ENCODE results near the gene SIGLEC12.

The SIGLEC12 gene

DNA sequence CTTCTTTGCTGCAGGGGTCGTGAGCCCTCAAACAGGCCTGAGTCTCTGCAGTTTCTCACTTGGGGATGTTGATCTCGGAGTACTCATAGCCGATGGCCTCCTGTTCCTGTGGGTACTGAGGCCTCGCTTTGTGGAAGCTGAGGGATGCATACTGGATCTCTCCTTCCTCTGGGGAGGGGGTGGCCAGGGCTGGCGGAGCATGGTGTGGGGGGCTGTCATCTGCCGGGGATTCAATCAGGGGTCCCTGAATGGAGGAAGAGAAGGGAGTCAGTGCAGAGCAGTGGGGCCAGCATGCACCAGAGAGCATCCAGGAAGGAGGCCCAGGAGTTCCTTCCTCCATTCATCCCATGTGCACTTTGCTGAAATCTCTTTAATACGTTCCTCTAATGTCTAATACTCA, 10.0 kb downstream of the SIGLEC12 start:
- TF ChIP-seq, protein P1, sequence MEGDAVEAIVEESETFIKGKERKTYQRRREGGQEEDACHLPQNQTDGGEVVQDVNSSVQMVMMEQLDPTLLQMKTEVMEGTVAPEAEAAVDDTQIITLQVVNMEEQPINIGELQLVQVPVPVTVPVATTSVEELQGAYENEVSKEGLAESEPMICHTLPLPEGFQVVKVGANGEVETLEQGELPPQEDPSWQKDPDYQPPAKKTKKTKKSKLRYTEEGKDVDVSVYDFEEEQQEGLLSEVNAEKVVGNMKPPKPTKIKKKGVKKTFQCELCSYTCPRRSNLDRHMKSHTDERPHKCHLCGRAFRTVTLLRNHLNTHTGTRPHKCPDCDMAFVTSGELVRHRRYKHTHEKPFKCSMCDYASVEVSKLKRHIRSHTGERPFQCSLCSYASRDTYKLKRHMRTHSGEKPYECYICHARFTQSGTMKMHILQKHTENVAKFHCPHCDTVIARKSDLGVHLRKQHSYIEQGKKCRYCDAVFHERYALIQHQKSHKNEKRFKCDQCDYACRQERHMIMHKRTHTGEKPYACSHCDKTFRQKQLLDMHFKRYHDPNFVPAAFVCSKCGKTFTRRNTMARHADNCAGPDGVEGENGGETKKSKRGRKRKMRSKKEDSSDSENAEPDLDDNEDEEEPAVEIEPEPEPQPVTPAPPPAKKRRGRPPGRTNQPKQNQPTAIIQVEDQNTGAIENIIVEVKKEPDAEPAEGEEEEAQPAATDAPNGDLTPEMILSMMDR (IDR thresholded peaks at IDR 0.05; ENCODE audit: low read depth, low read length) = no peak
- no peak for DNase-seq (ENCODE audit: extremely low read depth, low read depth)

DNA sequence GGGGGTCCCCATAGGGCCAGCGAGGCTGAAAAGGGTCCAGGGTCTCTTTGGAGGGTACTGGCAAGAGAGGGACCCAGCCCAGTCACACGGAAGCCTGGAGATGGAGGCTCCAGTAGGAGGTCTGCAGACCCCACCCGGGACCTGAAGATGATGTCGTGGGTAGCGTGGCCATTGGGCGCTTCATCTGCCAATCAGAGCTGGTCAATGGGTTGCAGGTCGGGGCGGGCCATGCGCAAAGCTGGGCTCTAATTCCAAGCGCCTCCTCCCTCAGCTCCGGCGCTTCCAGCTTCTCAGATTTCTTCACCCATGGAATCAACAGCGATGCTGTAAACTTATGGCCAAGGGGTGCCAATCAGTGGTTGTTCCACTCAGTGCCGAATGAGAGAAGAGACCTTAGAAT, 10.9 kb downstream of the SIGLEC12 start:
- DNase-seq (ENCODE audit: extremely low read depth, low read depth) = no peak
- TF ChIP-seq, protein P1 (IDR thresholded peaks at IDR 0.05; ENCODE audit: low read depth, low read length) = no peak

DNA sequence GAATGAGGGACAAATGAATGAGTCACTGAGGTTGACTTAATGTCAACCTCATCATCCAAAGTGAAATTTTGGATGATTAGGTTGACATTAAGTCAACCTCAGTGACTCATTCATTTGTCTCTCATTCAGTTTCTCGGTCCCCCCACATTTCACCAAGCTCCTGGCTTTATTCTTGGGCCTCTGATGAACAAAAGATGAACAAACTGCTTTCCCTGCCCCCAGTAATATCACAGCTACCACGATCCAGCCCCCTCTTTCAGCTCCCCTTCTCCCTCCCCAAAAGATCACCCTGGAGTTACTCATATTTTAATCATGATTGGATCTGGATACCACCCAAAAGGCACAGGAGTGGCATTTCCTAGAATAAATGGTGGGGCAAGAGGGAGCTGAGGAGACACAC, 12.5 kb downstream of the SIGLEC12 start:
- TF ChIP-seq, protein P1 (IDR thresholded peaks at IDR 0.05; ENCODE audit: low read depth, low read length) = no peak
- DNase-seq (ENCODE audit: extremely low read depth, low read depth) = no peak

DNA sequence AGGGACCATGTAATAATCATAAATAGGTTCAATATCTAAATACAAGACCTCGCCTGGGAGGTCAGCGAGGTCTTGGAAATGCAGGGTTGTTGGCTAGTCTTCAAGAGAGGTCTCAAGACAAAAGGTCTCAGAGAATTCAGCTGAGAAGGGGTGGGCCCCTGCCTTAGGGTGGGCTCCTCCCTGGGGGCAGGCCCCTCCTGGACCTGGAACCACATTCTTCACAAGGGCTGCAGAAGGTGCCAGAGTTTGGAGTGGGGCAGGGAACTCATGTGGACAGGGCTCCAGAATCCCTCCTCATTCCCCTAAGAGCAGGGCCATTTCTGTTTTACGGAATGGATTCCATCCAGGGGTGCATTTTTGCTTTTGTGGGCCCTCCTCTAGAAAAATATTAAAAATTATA, 13.1 kb downstream of the SIGLEC12 start:
- DNase-seq (ENCODE audit: extremely low read depth, low read depth) = no peak

DNA sequence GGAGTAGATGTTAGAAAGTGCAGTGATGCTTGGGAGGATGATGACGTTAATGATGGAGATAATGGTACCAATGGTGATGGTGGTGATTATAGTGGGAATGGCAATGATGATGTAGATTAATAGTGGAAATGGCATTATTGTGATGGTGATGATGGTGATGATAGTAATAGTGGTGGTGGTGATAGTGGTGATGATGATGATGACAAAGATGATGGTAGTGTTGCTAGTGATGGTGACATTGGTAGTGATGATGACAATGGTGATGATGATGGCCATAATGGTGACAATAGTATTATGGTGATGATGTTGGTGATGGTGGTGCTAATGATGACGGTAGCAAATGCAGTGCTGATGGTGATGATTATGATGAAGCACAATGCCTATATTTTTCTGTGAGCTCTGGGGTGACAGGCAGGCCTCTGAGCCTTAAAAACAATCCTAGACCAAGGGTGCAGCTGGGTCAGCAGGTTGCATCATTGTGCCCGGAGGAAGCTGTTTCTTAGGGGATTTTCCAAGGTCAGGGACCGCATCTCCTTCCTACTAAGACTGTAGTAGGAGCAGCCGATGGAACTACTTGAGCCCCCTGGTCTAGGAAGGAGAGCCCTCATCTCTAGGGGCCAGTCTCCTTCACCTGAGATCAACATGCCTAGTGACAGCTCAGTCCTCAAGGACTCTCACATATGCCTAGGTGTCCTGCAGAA, 15.5 kb downstream of the SIGLEC12 start:
- DNase-seq (ENCODE audit: extremely low read depth, low read depth) = no peak
- TF ChIP-seq, protein P1 (IDR thresholded peaks at IDR 0.05; ENCODE audit: low read depth, low read length) = no peak

More for the DNA sequence above, 13.1 kb downstream of the SIGLEC12 start:
- TF ChIP-seq, protein P1 (IDR thresholded peaks at IDR 0.05; ENCODE audit: low read depth, low read length) = no peak

DNA sequence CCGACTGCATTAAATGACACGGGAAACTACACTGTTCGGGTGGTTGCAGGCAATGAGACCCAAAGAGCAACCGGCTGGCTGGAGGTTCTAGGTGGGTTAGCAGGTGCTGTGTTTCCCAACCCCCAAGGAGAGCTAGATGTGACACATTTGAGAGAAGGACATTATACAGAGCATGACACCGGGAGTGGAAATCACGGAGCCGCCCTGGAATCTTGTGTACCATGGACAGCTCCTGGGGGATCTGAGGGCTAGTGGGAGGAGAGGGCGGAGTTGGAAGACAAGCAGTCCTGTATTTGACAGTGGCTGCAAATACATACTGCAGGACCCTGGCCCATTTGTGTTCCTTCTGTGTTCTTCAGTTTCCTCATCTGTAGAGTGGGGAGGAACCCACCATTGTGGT, 21.0 kb downstream of the SIGLEC12 start:
- TF ChIP-seq, protein P1 (IDR thresholded peaks at IDR 0.05; ENCODE audit: low read depth, low read length) = no peak
- DNase-seq (ENCODE audit: extremely low read depth, low read depth) = no peak

DNA sequence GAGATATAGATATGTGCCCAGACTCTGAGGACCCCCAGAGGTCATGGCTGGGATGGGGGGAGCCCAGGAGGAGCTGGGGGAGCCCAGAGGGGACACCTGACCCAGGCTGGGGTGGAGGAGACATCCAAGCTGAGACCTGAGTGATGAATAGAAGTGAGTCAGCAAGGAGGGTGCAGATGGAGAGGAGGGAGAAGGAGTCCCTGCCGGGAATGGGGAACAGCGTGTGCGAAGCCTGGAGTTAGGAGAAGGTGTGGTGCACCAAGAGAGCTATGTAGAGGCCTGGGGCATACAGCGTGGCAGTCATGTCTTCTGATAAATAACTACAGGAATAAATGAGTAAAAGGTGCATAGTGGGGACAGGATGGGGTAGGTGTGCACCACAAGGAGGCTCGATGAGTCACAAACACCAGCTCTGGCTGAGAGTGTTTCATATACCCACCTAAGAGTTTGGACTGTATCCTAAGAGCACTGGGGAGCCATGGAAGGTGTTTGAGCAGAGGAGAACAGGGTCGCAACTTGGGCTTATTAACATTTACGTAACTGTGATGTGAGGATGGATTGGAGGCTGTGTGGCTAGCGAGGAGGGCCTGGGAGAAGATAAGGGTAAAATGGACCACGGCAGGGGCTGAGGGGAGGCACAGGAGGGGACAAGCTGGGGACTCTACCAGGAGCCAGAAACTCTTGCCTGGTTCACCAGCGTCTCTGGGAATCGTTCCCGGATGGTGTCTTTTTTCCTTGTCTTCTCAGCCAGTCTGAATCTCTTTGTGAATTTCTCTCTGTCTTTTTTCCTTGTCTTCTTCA, 21.9 kb downstream of the SIGLEC12 start:
- TF ChIP-seq, protein P1 (IDR thresholded peaks at IDR 0.05; ENCODE audit: low read depth, low read length) = no peak
- no peak for DNase-seq (ENCODE audit: extremely low read depth, low read depth)
